Calu3 (cell line): Measurements from ENCODE around the gene PANX3. TPM values are rescaled to one million over a fixed set of nuclear protein-coding genes. Genes with fewer than 3 reads are reported as not detected.

Experiments used
- BruUV-seq: library from RNA; stranded (reverse); fragments of 400-500 nt; replicated peaks from 2 replicates; lab custom pipeline; 2021; lab: Mats Ljungman, UMichigan
- CTCF ChIA-PET: fragments of 300-600 bp; sonication (Branson Sonifier 250); formaldehyde crosslinking; loops from one replicate; lab custom pipeline; 2022; ENCODE audit warnings: antibody characterized with exemption; lab: Charles Lee
- DNase-seq: peaks from one replicate; pipeline ENCODE4 v3.0.0; 2022
- H3K27ac Mint-ChIP-seq: one replicate; pipeline ENCODE4 v1.8.0; 2022; ENCODE audit warnings: mixed read lengths; ENCODE audit not compliant: unreplicated experiment
- H3K27me3 Mint-ChIP-seq: one replicate; pipeline ENCODE4 v1.8.0; 2022; ENCODE audit warnings: mixed read lengths; ENCODE audit not compliant: unreplicated experiment
- H3K36me3 Mint-ChIP-seq: one replicate; pipeline ENCODE4 v1.8.0; 2022; ENCODE audit warnings: mild to moderate bottlenecking, moderate library complexity, mixed read lengths; ENCODE audit not compliant: insufficient read depth, unreplicated experiment
- H3K4me1 Mint-ChIP-seq: one replicate; pipeline ENCODE4 v1.8.0; 2022; ENCODE audit warnings: mild to moderate bottlenecking, low read depth, mixed read lengths; ENCODE audit not compliant: unreplicated experiment
- H3K4me3 Mint-ChIP-seq: one replicate; pipeline ENCODE4 v1.8.0; 2022; ENCODE audit warnings: mild to moderate bottlenecking, low read depth, moderate library complexity, mixed read lengths; ENCODE audit not compliant: unreplicated experiment
- H3K9me3 Mint-ChIP-seq: one replicate; pipeline ENCODE4 v1.8.0; 2022; ENCODE audit warnings: low read depth, mixed read lengths; ENCODE audit not compliant: unreplicated experiment
- CTCF ChIP-seq: fragments of 200-600 bp; IDR thresholded peaks from one replicate; pipeline ENCODE4 v1.8.0; 2022; ENCODE audit warnings: antibody characterized with exemption; ENCODE audit not compliant: unreplicated experiment
- intact Hi-C: fragments of 100-400 bp; cut with micrococcal nuclease; formaldehyde crosslinking; loops from one replicate; pipeline ENCODE4 v1.10.0; 2022; ENCODE audit not compliant: unreplicated experiment
- total RNA-seq: library from RNA; stranded (reverse); gene quantifications from 2 replicates; pipeline ENCODE4 v1.2.3, GENCODE V29; 2022

Gene PANX3
- total RNA-seq, 1 experiment from 2014 or later, result not detected

GRCh38 chr11:124658501-124658900 lies 47.3 kb downstream of the PANX3 start:
- no peaks in the 10 kb centered on the region for H3K4me1 Mint-ChIP-seq
- TF ChIP-seq CTCF, result no peak
- H3K27me3 Mint-ChIP-seq, result no peaks in the 10 kb centered on the region
- H3K4me3 Mint-ChIP-seq, result no peak overlapping the region
- H3K9me3 Mint-ChIP-seq, result no peaks in the 10 kb centered on the region
- CTCF ChIA-PET, result no interaction called here
- BruUV-seq, result no TSS peak
- intact Hi-C loops, result no loop called here
- no peak overlapping the region for H3K27ac Mint-ChIP-seq
- H3K36me3 Mint-ChIP-seq, result no peaks in the 10 kb centered on the region
- DNase-seq, result no peak

DNA sequence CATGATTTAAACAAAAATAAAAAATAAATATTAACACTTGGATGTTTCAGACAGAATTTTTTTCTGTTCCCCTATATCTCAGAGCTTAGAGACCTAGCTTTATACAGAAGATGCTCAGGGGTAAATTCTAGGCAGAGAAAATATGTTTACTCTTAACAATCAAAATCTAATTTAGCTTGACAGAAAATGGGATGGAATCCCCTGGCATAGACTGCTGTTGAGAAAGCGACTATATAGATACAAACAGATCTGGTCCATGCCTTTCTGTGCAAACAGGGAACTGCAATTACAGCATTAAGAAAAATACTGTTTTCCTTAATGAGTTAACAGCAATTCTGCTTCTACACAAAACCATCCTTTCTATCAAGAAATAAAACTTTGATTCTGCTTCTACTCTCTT lies 47.8 kb downstream of the PANX3 start:
- CTCF ChIA-PET, result interaction anchor here (0.6 kb wide), 1 partner anchor 1324 kb away, joined by 4 read pairs; no protein-coding TSS in a partner anchor
- H3K9me3 Mint-ChIP-seq, result no peaks in the 10 kb centered on the region
- H3K36me3 Mint-ChIP-seq, result no peaks in the 10 kb centered on the region
- no peaks in the 10 kb centered on the region for H3K4me1 Mint-ChIP-seq
- no peak overlapping the region for H3K4me3 Mint-ChIP-seq
- no peak for DNase-seq
- intact Hi-C loops, result no loop called here
- H3K27ac Mint-ChIP-seq, result no peak overlapping the region
- H3K27me3 Mint-ChIP-seq, result no peaks in the 10 kb centered on the region
- no TSS peak for BruUV-seq
- no peak for TF ChIP-seq CTCF

DNA sequence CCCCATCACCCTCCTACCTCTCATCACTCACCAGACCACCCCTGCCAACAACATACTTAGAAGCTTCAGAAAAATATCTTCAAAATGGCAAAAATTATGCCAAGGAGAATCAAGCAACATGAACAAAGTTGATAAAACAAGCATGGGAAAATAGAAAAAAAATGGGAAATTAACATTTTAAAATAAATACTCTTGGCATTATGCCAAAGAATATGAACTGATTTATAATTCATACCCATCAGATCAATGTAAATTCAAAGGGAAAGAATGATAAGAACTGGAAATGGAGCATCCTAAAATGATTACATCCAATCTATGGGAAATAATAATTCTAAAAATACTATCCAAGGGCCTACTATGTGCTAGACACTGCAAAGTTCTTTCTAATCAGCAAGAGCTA lies 50.3 kb downstream of the PANX3 start:
- CTCF ChIA-PET, result no interaction called here

GRCh38 chr11:124662106-124662505 lies 50.9 kb downstream of the PANX3 start:
- no TSS peak for BruUV-seq
- no peaks in the 10 kb centered on the region for H3K36me3 Mint-ChIP-seq
- no peak for TF ChIP-seq CTCF
- H3K4me1 Mint-ChIP-seq, result no peaks in the 10 kb centered on the region
- H3K27ac Mint-ChIP-seq, result no peak overlapping the region
- CTCF ChIA-PET, result no interaction called here
- intact Hi-C loops, result no loop called here
- no peaks in the 10 kb centered on the region for H3K9me3 Mint-ChIP-seq
- no peaks in the 10 kb centered on the region for H3K27me3 Mint-ChIP-seq
- H3K4me3 Mint-ChIP-seq, result no peak overlapping the region
- DNase-seq, result no peak

More for the DNA sequence above, 50.3 kb downstream of the PANX3 start:
- no peak for DNase-seq
- no peaks in the 10 kb centered on the region for H3K4me1 Mint-ChIP-seq
- no peak for TF ChIP-seq CTCF
- H3K4me3 Mint-ChIP-seq, result no peak overlapping the region
- H3K27ac Mint-ChIP-seq, result no peak overlapping the region
- no TSS peak for BruUV-seq
- H3K36me3 Mint-ChIP-seq, result no peaks in the 10 kb centered on the region
- no peaks in the 10 kb centered on the region for H3K27me3 Mint-ChIP-seq
- intact Hi-C loops, result no loop called here
- no peaks in the 10 kb centered on the region for H3K9me3 Mint-ChIP-seq
